ENCODE results near the gene CACNA2D3.

Gene CACNA2D3

GRCh38 chr3:54832876-54833275 is 710.5 kb downstream of the CACNA2D3 start:
- DNase-seq, result no peak

GRCh38 chr3:54835701-54836100 is 713.3 kb downstream of the CACNA2D3 start:
- no peak for DNase-seq

- DNase-seq, result no peak
Measured at GRCh38 chr3:54836871-54837270, 714.5 kb downstream of the CACNA2D3 start.

- no peak for DNase-seq
Measured at GRCh38 chr3:54837964-54838363, 715.6 kb downstream of the CACNA2D3 start.

- no peak for DNase-seq
Measured at GRCh38 chr3:54841471-54841870, 719.1 kb downstream of the CACNA2D3 start.

- DNase-seq, result no peak
Measured at GRCh38 chr3:54843352-54843751, 721.0 kb downstream of the CACNA2D3 start.

GRCh38 chr3:54844211-54844610 is 721.9 kb downstream of the CACNA2D3 start:
- DNase-seq, result no peak

GRCh38 chr3:54845011-54845410 is 722.7 kb downstream of the CACNA2D3 start:
- no peak for DNase-seq

- no peak for DNase-seq
Measured at GRCh38 chr3:54845551-54845950, 723.2 kb downstream of the CACNA2D3 start.

- no peak for DNase-seq
Measured at GRCh38 chr3:54846119-54846518, 723.8 kb downstream of the CACNA2D3 start.

GRCh38 chr3:54847361-54847760 is 725.0 kb downstream of the CACNA2D3 start:
- no peak for DNase-seq

- no peak for DNase-seq
Measured at GRCh38 chr3:54849360-54849759, 727.0 kb downstream of the CACNA2D3 start.

- DNase-seq, result no peak
Measured at GRCh38 chr3:54850484-54851018, 728.2 kb downstream of the CACNA2D3 start.

- DNase-seq, result no peak
Measured at GRCh38 chr3:54853573-54854404, 731.4 kb downstream of the CACNA2D3 start.

- no peak for DNase-seq
Measured at GRCh38 chr3:54856271-54856670, 733.9 kb downstream of the CACNA2D3 start.

- DNase-seq, result no peak
Measured at GRCh38 chr3:54857343-54857742, 735.0 kb downstream of the CACNA2D3 start.

GRCh38 chr3:54858093-54858785 is 735.9 kb downstream of the CACNA2D3 start:
- no peak for DNase-seq

- no peak for DNase-seq
Measured at GRCh38 chr3:54859184-54859583, 736.8 kb downstream of the CACNA2D3 start.

GRCh38 chr3:54861248-54862067 is 739.1 kb downstream of the CACNA2D3 start:
- no peak for DNase-seq

GRCh38 chr3:54862526-54862925 is 740.2 kb downstream of the CACNA2D3 start:
- no peak for DNase-seq

GRCh38 chr3:54863366-54863765 is 741.0 kb downstream of the CACNA2D3 start:
- DNase-seq, result no peak

GRCh38 chr3:54863786-54864185 is 741.4 kb downstream of the CACNA2D3 start:
- no peak for DNase-seq

GRCh38 chr3:54865316-54865715 is 743.0 kb downstream of the CACNA2D3 start:
- DNase-seq, result no peak
